PC-9 (cell line): ENCODE data around the gene CMTM3. TPM values are rescaled to one million over a fixed set of nuclear protein-coding genes. Genes with fewer than 3 reads are reported as not detected.

Experiments used
- BruUV-seq: library from RNA; stranded (reverse); fragments of 400-500 nt; replicated peaks from 2 replicates; lab custom pipeline; 2021; lab: Mats Ljungman, UMichigan
- CTCF ChIA-PET: fragments of 300-600 bp; sonication (Branson Sonifier 250); formaldehyde crosslinking; loops from one replicate; lab custom pipeline; 2022; ENCODE audit warnings: antibody characterized with exemption; lab: Charles Lee
- POLR2A ChIA-PET: fragments of 300-600 bp; sonication (Branson Sonifier 250); formaldehyde crosslinking; loops from one replicate; lab custom pipeline; 2022; ENCODE audit warnings: antibody characterized with exemption; ENCODE audit not compliant: unreplicated experiment; lab: Charles Lee
- DNase-seq, 2 experiments: peaks; one replicate each; pipeline versions ENCODE4 v3.0.0 to v3.0.0-alpha.2; 2015 to 2022; ENCODE audit warnings: mixed read lengths in 1 of 2
- H2AFZ ChIP-seq: fragments of 200-600 bp; sonication (generic); 2 replicates; pipeline ENCODE4 v1.8.1; 2017; ENCODE audit warnings: antibody characterized with exemption
- H3F3A ChIP-seq: fragments of 200-600 bp; sonication (generic); 2 replicates; pipeline ENCODE4 v1.8.1; 2017; ENCODE audit warnings: antibody characterized with exemption, mild to moderate bottlenecking, low read depth; ENCODE audit not compliant: insufficient read depth
- H3K27ac ChIP-seq: fragments of 200-600 bp; sonication (generic); 2 replicates; pipeline ENCODE4 v1.6.1; 2016; ENCODE audit warnings: mixed run types
- H3K27me3 ChIP-seq: fragments of 200-600 bp; sonication (generic); 2 replicates; pipeline ENCODE4 v1.6.1; 2016; ENCODE audit warnings: low read depth, mixed run types; ENCODE audit not compliant: insufficient read depth
- H3K36me3 ChIP-seq: fragments of 200-600 bp; sonication (generic); 2 replicates; pipeline ENCODE4 v1.6.1; 2016; ENCODE audit warnings: low read depth, mixed run types
- H3K4me1 ChIP-seq: fragments of 200-600 bp; sonication (generic); replicated peaks from 2 replicates; pipeline ENCODE4 v1.6.1; 2016; ENCODE audit warnings: mixed run types; ENCODE audit not compliant: insufficient read depth
- H3K4me2 ChIP-seq: fragments of 200-600 bp; sonication (generic); 2 replicates; pipeline ENCODE4 v1.6.1; 2017; ENCODE audit warnings: mixed run types
- H3K4me3 ChIP-seq: fragments of 200-600 bp; sonication (generic); 2 replicates; pipeline ENCODE4 v1.6.1; 2016; ENCODE audit warnings: mixed run types
- H3K79me2 ChIP-seq: fragments of 200-600 bp; sonication (generic); 2 replicates; pipeline ENCODE4 v1.6.1; 2017; ENCODE audit warnings: low read depth, mixed run types
- H3K9me2 ChIP-seq: fragments of 200-600 bp; sonication (generic); 2 replicates; pipeline ENCODE4 v1.8.1; 2017; ENCODE audit warnings: mild to moderate bottlenecking; ENCODE audit not compliant: insufficient read depth
- H3K9me3 ChIP-seq: fragments of 200-600 bp; sonication (generic); 2 replicates; pipeline ENCODE4 v1.8.1; 2016; ENCODE audit warnings: low read depth; ENCODE audit not compliant: insufficient read depth
- H4K20me1 ChIP-seq: fragments of 200-600 bp; sonication (generic); 2 replicates; pipeline ENCODE4 v1.8.1; 2017; ENCODE audit not compliant: insufficient read depth
- CTCF ChIP-seq: fragments of 200-600 bp; sonication (generic); conservative IDR thresholded peaks from 2 replicates; pipeline ENCODE4 v1.6.1; 2017; ENCODE audit warnings: mixed run types, antibody characterized with exemption, mild to moderate bottlenecking, moderate library complexity
- EZH2 ChIP-seq: fragments of 200-600 bp; sonication (generic); IDR thresholded peaks from 2 replicates; pipeline ENCODE4 v1.8.0; 2017; ENCODE audit warnings: antibody characterized with exemption, low read depth
- intact Hi-C: fragments of 100-400 bp; cut with micrococcal nuclease; formaldehyde crosslinking; loops from one replicate; pipeline ENCODE4 v1.10.0; 2022; ENCODE audit not compliant: unreplicated experiment
- total RNA-seq: library from RNA; stranded (reverse); gene quantifications from 2 replicates; pipeline ENCODE4 v1.2.3, GENCODE V29; 2021

CMTM3 gene
- total RNA-seq, 1 experiment from 2014 or later, result 32.0 TPM

GRCh38 chr16:66647866-66648265 lies 43.4 kb downstream of the CMTM3 start:
- intact Hi-C loops, result no loop called here
- peaks cover 14% of the 10 kb centered on the region; the same call in 1 of the 2 replicates for H4K20me1 ChIP-seq
- peaks cover 7% of the 10 kb centered on the region; the same call in 1 of the 2 replicates for H3F3A ChIP-seq
- no peaks in the 10 kb centered on the region for H3K9me3 ChIP-seq
- CTCF ChIA-PET, result no interaction called here
- H3K4me1 ChIP-seq, result no peaks in the 10 kb centered on the region
- no peak overlapping the region for H2AFZ ChIP-seq
- TF ChIP-seq EZH2 (no peak), CTCF (no peak)
- no peaks in the 10 kb centered on the region for H3K36me3 ChIP-seq
- no peak for DNase-seq
- no peak overlapping the region for H3K4me3 ChIP-seq
- BruUV-seq, result no TSS peak
- no peaks in the 10 kb centered on the region for H3K27me3 ChIP-seq
- H3K27ac ChIP-seq, result no peak overlapping the region
- H3K9me2 ChIP-seq, result no peaks in the 10 kb centered on the region
- no peak overlapping the region for H3K4me2 ChIP-seq
- H3K79me2 ChIP-seq, result 0 out of 2 replicates have a peak, but pooled peaks cover 4% of the 10 kb centered on the region
- POLR2A ChIA-PET, result no interaction called here

GRCh38 chr16:66649167-66649566 lies 44.7 kb downstream of the CMTM3 start:
- ChIA-PET CTCF (no interaction called here), POLR2A (no interaction called here)
- no peak overlapping the region for H3K27ac ChIP-seq
- intact Hi-C loops, result no loop called here
- DNase-seq, result no peak
- TF ChIP-seq CTCF, result no peak
- no peak for TF ChIP-seq EZH2
- no peak overlapping the region for H3K4me3 ChIP-seq
- peaks cover 10% of the 10 kb centered on the region; the same call in 1 of the 2 replicates for H3F3A ChIP-seq
- no peaks in the 10 kb centered on the region for H3K36me3 ChIP-seq
- H4K20me1 ChIP-seq, result peaks cover 14% of the 10 kb centered on the region; the same call in 1 of the 2 replicates
- BruUV-seq, result no TSS peak
- peaks cover 5% of the 10 kb centered on the region; the same call in 1 of the 2 replicates for H3K79me2 ChIP-seq
- no peaks in the 10 kb centered on the region for H3K9me2 ChIP-seq
- H3K9me3 ChIP-seq, result no peaks in the 10 kb centered on the region
- no peak overlapping the region for H3K4me2 ChIP-seq
- no peak overlapping the region for H2AFZ ChIP-seq
- no peaks in the 10 kb centered on the region for H3K27me3 ChIP-seq
- H3K4me1 ChIP-seq, result 0 out of 2 replicates have a peak, but pooled peaks cover under 1% of the 10 kb centered on the region

- H3K4me2 ChIP-seq, result no peak overlapping the region
- peaks cover 14% of the 10 kb centered on the region; the same call in 1 of the 2 replicates for H4K20me1 ChIP-seq
- H3F3A ChIP-seq, result peaks cover 10% of the 10 kb centered on the region; the same call in 1 of the 2 replicates
- H3K27ac ChIP-seq, result no peak overlapping the region
- no peaks in the 10 kb centered on the region for H3K9me2 ChIP-seq
- peaks cover 11% of the 10 kb centered on the region for H3K79me2 ChIP-seq
- no TSS peak for BruUV-seq
- intact Hi-C loops, result no loop called here
- CTCF ChIA-PET, result interaction anchor here (2.0 kb wide), 1 partner anchor 10 kb away, joined by 7 read pairs; no protein-coding TSS in a partner anchor
- 0 out of 2 replicates have a peak, but pooled peaks cover 4% of the 10 kb centered on the region for H3K4me1 ChIP-seq
- H3K27me3 ChIP-seq, result no peaks in the 10 kb centered on the region
- DNase-seq, result no peak
- H2AFZ ChIP-seq, result no peak overlapping the region
- POLR2A ChIA-PET, result no interaction called here
- TF ChIP-seq CTCF, result no peak
- no peak for TF ChIP-seq EZH2
- no peaks in the 10 kb centered on the region for H3K9me3 ChIP-seq
- H3K4me3 ChIP-seq, result no peak overlapping the region
- H3K36me3 ChIP-seq, result no peaks in the 10 kb centered on the region
Observed at GRCh38 chr16:66649636-66650205, 45.2 kb downstream of the CMTM3 start.
